ENCODE data around the gene IL36RN. TPM values are rescaled to one million over a fixed set of nuclear protein-coding genes. Genes with fewer than 3 reads are reported as not detected.

Gene IL36RN
- total RNA-seq, 1 experiment from 2014 or later: 0.12 TPM

- no peak for TF ChIP-seq CTCF (IDR thresholded peaks at IDR 0.05; ENCODE audit: unreplicated experiment)
- intact Hi-C loops (cut with micrococcal nuclease; ENCODE audit: unreplicated experiment): no loop called here
- no peak overlapping the region for H3K4me3 Mint-ChIP-seq (ENCODE audit: low read depth, unreplicated experiment)
- no peak for DNase-seq
- H3K27ac Mint-ChIP-seq (ENCODE audit: unreplicated experiment): no peak overlapping the region
- no peaks in the 10 kb centered on the region for H3K36me3 Mint-ChIP-seq (ENCODE audit: insufficient read depth, unreplicated experiment)
- BruUV-seq (replicated peaks): no TSS peak
- CTCF ChIA-PET: interaction anchor here (0.7 to 1.3 kb wide), 2 partner anchors 24 kb away, joined by 3 to 4 read pairs; no protein-coding TSS in a partner anchor
- no peaks in the 10 kb centered on the region for H3K27me3 Mint-ChIP-seq (ENCODE audit: unreplicated experiment)
- peaks cover 7% of the 10 kb centered on the region for H3K9me3 Mint-ChIP-seq (ENCODE audit: low read depth, unreplicated experiment)
- no peaks in the 10 kb centered on the region for H3K4me1 Mint-ChIP-seq (ENCODE audit: low read depth, unreplicated experiment)
Measured at GRCh38 chr2:113104054-113104611, 45.1 kb downstream of the IL36RN start.

GRCh38 chr2:113105047-113105785 lies 46.2 kb downstream of the IL36RN start:
- DNase-seq: no peak
- H3K9me3 Mint-ChIP-seq (ENCODE audit: low read depth, unreplicated experiment): peaks cover 7% of the 10 kb centered on the region
- BruUV-seq (replicated peaks): no TSS peak
- TF ChIP-seq CTCF (IDR thresholded peaks at IDR 0.05; ENCODE audit: unreplicated experiment): no peak
- no peaks in the 10 kb centered on the region for H3K36me3 Mint-ChIP-seq (ENCODE audit: insufficient read depth, unreplicated experiment)
- no peak overlapping the region for H3K4me3 Mint-ChIP-seq (ENCODE audit: low read depth, unreplicated experiment)
- CTCF ChIA-PET: interaction anchor here (1.3 kb wide), 1 partner anchor 25 kb away, joined by 4 read pairs; no protein-coding TSS in a partner anchor
- no peaks in the 10 kb centered on the region for H3K4me1 Mint-ChIP-seq (ENCODE audit: low read depth, unreplicated experiment)
- intact Hi-C loops (cut with micrococcal nuclease; ENCODE audit: unreplicated experiment): no loop called here
- no peak overlapping the region for H3K27ac Mint-ChIP-seq (ENCODE audit: unreplicated experiment)
- no peaks in the 10 kb centered on the region for H3K27me3 Mint-ChIP-seq (ENCODE audit: unreplicated experiment)

GRCh38 chr2:113111121-113111520 lies 52.1 kb downstream of the IL36RN start:
- DNase-seq: no peak
- Mint-ChIP-seq H3K9me3 (ENCODE audit: low read depth, unreplicated experiment) (no peaks in the 10 kb centered on the region), H3K27ac (ENCODE audit: unreplicated experiment) (no peak overlapping the region), H3K36me3 (ENCODE audit: insufficient read depth, unreplicated experiment) (no peaks in the 10 kb centered on the region), H3K4me1 (ENCODE audit: low read depth, unreplicated experiment) (no peaks in the 10 kb centered on the region), H3K4me3 (ENCODE audit: low read depth, unreplicated experiment) (no peak overlapping the region), H3K27me3 (ENCODE audit: unreplicated experiment) (no peaks in the 10 kb centered on the region)
- intact Hi-C loops (cut with micrococcal nuclease; ENCODE audit: unreplicated experiment): no loop called here
- CTCF ChIA-PET: no interaction called here
- TF ChIP-seq CTCF (IDR thresholded peaks at IDR 0.05; ENCODE audit: unreplicated experiment): no peak
- no TSS peak for BruUV-seq (replicated peaks)

GRCh38 chr2:113111823-113112287 lies 52.9 kb downstream of the IL36RN start:
- intact Hi-C loops (cut with micrococcal nuclease; ENCODE audit: unreplicated experiment): no loop called here
- CTCF ChIA-PET: no interaction called here

More at GRCh38 chr2:113111823-113112287, 52.9 kb downstream of the IL36RN start:
- Mint-ChIP-seq H3K27me3 (ENCODE audit: unreplicated experiment) (no peaks in the 10 kb centered on the region), H3K27ac (ENCODE audit: unreplicated experiment) (no peak overlapping the region), H3K36me3 (ENCODE audit: insufficient read depth, unreplicated experiment) (no peaks in the 10 kb centered on the region), H3K9me3 (ENCODE audit: low read depth, unreplicated experiment) (no peaks in the 10 kb centered on the region), H3K4me3 (ENCODE audit: low read depth, unreplicated experiment) (no peak overlapping the region), H3K4me1 (ENCODE audit: low read depth, unreplicated experiment) (peaks cover under 1% of the 10 kb centered on the region)
- no TSS peak for BruUV-seq (replicated peaks)
- DNase-seq: no peak
- no peak for TF ChIP-seq CTCF (IDR thresholded peaks at IDR 0.05; ENCODE audit: unreplicated experiment)

Data from Calu3 (cell line).